ENCODE results near the gene C1orf185.

GRCh38 chr1:51093581-51093980 is 8.4 kb upstream of the C1orf185 start:
- TF ChIP-seq SP1 (IDR thresholded peaks at IDR 0.05), result no peak
- no peak for TF ChIP-seq ZBTB33 (IDR thresholded peaks at IDR 0.05)
